ENCODE results near the gene CEP20.

GRCh38 chr16:15919331-15919730 lies 30.9 kb upstream of the CEP20 start:
- TF ChIP-seq EZH2 (IDR thresholded peaks at IDR 0.05; ENCODE audit: borderline replicate concordance) (no peak), EZH2phosphoT487 (IDR thresholded peaks at IDR 0.05; ENCODE audit: low read depth, severe bottlenecking, unreplicated experiment) (no peak)
- TF ChIP-seq, protein P1, sequence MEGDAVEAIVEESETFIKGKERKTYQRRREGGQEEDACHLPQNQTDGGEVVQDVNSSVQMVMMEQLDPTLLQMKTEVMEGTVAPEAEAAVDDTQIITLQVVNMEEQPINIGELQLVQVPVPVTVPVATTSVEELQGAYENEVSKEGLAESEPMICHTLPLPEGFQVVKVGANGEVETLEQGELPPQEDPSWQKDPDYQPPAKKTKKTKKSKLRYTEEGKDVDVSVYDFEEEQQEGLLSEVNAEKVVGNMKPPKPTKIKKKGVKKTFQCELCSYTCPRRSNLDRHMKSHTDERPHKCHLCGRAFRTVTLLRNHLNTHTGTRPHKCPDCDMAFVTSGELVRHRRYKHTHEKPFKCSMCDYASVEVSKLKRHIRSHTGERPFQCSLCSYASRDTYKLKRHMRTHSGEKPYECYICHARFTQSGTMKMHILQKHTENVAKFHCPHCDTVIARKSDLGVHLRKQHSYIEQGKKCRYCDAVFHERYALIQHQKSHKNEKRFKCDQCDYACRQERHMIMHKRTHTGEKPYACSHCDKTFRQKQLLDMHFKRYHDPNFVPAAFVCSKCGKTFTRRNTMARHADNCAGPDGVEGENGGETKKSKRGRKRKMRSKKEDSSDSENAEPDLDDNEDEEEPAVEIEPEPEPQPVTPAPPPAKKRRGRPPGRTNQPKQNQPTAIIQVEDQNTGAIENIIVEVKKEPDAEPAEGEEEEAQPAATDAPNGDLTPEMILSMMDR (IDR thresholded peaks at IDR 0.05; ENCODE audit: poor library complexity), result no peak
